ENCODE data around the gene DEPP1. TPM values are rescaled to one million over a fixed set of nuclear protein-coding genes. Genes with fewer than 3 reads are reported as not detected.

Gene DEPP1
- total RNA-seq, 2 donors from 2014 or later = 11.1 to 20.2 TPM

GRCh38 chr10:44970812-44971395 lies 7.7 kb downstream of the DEPP1 start:
- no peak for TF ChIP-seq CTCF (IDR thresholded peaks at IDR 0.05)
- no peak overlapping the region for H3K4me3 ChIP-seq
- intact Hi-C loops (cut with DNase I) = loop anchor here (5.0 kb wide), 1 partner anchor 94 kb away; no protein-coding TSS in a partner anchor
- H3K4me1 ChIP-seq = peaks cover 3% of the 10 kb centered on the region
- DNase-seq = no peak
- H3K36me3 ChIP-seq = no peaks in the 10 kb centered on the region
- H3K27me3 ChIP-seq = no peaks in the 10 kb centered on the region
- no peak overlapping the region for H3K27ac ChIP-seq
- H3K9me3 ChIP-seq = no peaks in the 10 kb centered on the region
- no peak overlapping the region for H3K9ac ChIP-seq (ENCODE audit: low read depth in 2 of 2, low read length in 2 of 2)

GRCh38 chr10:44969854-44970253 lies 8.8 kb downstream of the DEPP1 start:
- no peak for DNase-seq
- H3K27me3 ChIP-seq = no peaks in the 10 kb centered on the region
- H3K27ac ChIP-seq = no peak overlapping the region
- intact Hi-C loops (cut with DNase I) = loop anchor here (5.0 kb wide), 1 partner anchor 93 kb away; no protein-coding TSS in a partner anchor
- H3K36me3 ChIP-seq = no peaks in the 10 kb centered on the region
- no peak overlapping the region for H3K4me3 ChIP-seq
- H3K4me1 ChIP-seq = peaks cover 3% of the 10 kb centered on the region
- H3K9ac ChIP-seq (ENCODE audit: low read depth in 2 of 2, low read length in 2 of 2) = no peak overlapping the region
- TF ChIP-seq CTCF (IDR thresholded peaks at IDR 0.05) = no peak
- no peaks in the 10 kb centered on the region for H3K9me3 ChIP-seq

- no peaks in the 10 kb centered on the region for H3K9me3 ChIP-seq
- DNase-seq = peak; percentile 18
- no peaks in the 10 kb centered on the region for H3K27me3 ChIP-seq
- H3K4me1 ChIP-seq = no peaks in the 10 kb centered on the region
- intact Hi-C loops (cut with DNase I) = no loop called here
- peak overlapping the region; percentile 57 for H3K27ac ChIP-seq
- H3K9ac ChIP-seq (ENCODE audit: low read depth in 2 of 2, low read length in 2 of 2) = no peak overlapping the region
- no peaks in the 10 kb centered on the region for H3K36me3 ChIP-seq
- no peak overlapping the region for H3K4me3 ChIP-seq
- TF ChIP-seq CTCF (IDR thresholded peaks at IDR 0.05) = no peak
Observed at GRCh38 chr10:44968500-44969400, 9.9 kb downstream of the DEPP1 start.

- H3K27me3 ChIP-seq = no peaks in the 10 kb centered on the region
- H3K4me1 ChIP-seq = no peaks in the 10 kb centered on the region
- TF ChIP-seq CTCF (IDR thresholded peaks at IDR 0.05) = no peak
- intact Hi-C loops (cut with DNase I) = no loop called here
- no peaks in the 10 kb centered on the region for H3K36me3 ChIP-seq
- H3K4me3 ChIP-seq = no peak overlapping the region
- no peaks in the 10 kb centered on the region for H3K9me3 ChIP-seq
- H3K27ac ChIP-seq = peak overlapping the region; percentile 57
- H3K9ac ChIP-seq (ENCODE audit: low read depth in 2 of 2, low read length in 2 of 2) = no peak overlapping the region
- DNase-seq = peak; percentile 29
Observed at GRCh38 chr10:44968091-44968490, 10.5 kb downstream of the DEPP1 start.

GRCh38 chr10:44967616-44968015 lies 11.0 kb downstream of the DEPP1 start:
- Histone ChIP-seq H3K36me3 (no peaks in the 10 kb centered on the region), H3K27ac (peak overlapping the region; percentile 57), H3K27me3 (no peaks in the 10 kb centered on the region), H3K4me1 (no peaks in the 10 kb centered on the region), H3K4me3 (no peak overlapping the region), H3K9me3 (no peaks in the 10 kb centered on the region), H3K9ac (ENCODE audit: low read depth in 2 of 2, low read length in 2 of 2) (no peak overlapping the region)
- peak; percentile 20 for DNase-seq
- intact Hi-C loops (cut with DNase I) = no loop called here
- no peak for TF ChIP-seq CTCF (IDR thresholded peaks at IDR 0.05)
